OCI-LY1 (cell line): ENCODE data around the gene CNTN5.

Source experiments
- H2AFZ ChIP-seq: fragments of 200-600 bp; sonication (generic), shearing (Covaris generic); 2 replicates; pipeline ENCODE4 v1.6.0; 2014; ENCODE audit warnings: antibody characterized with exemption, mild to moderate bottlenecking, low read length
- H3F3A ChIP-seq: fragments of 200-600 bp; sonication (generic), shearing (Covaris generic); 2 replicates; pipeline ENCODE4 v1.6.0; 2014; ENCODE audit warnings: mild to moderate bottlenecking, antibody characterized with exemption, low read length, moderate library complexity; ENCODE audit not compliant: insufficient read depth
- H3K27ac ChIP-seq: fragments of 200-600 bp; sonication (generic); 2 replicates; pipeline ENCODE4 v1.5.1; 2014; ENCODE audit warnings: low read length, mixed run types, mild to moderate bottlenecking, low read depth; ENCODE audit not compliant: poor library complexity, severe bottlenecking
- H3K27me3 ChIP-seq: fragments of 200-600 bp; sonication (generic); 2 replicates; pipeline ENCODE4 v1.6.0; 2014; ENCODE audit warnings: antibody characterized with exemption, mild to moderate bottlenecking, low read length, moderate library complexity; ENCODE audit not compliant: insufficient read depth
- H3K36me3 ChIP-seq: fragments of 200-600 bp; sonication (generic); 2 replicates; pipeline ENCODE4 v1.6.1; 2014; ENCODE audit warnings: mild to moderate bottlenecking, antibody characterized with exemption, low read length, moderate library complexity, mixed read lengths; ENCODE audit not compliant: insufficient read depth
- H3K4me1 ChIP-seq: fragments of 200-600 bp; sonication (generic); 2 replicates; pipeline ENCODE4 v1.5.1; 2014; ENCODE audit warnings: mild to moderate bottlenecking, low read length, moderate library complexity; ENCODE audit not compliant: insufficient read depth, severe bottlenecking
- H3K4me2 ChIP-seq: fragments of 200-600 bp; sonication (generic), shearing (Covaris generic); 2 replicates; pipeline ENCODE4 v1.6.1; 2014; ENCODE audit warnings: low read length
- H3K4me3 ChIP-seq: fragments of 200-600 bp; sonication (generic); 2 replicates; pipeline ENCODE4 v1.5.1; 2014; ENCODE audit warnings: low read length, low read depth, mild to moderate bottlenecking, mixed read lengths; ENCODE audit not compliant: poor library complexity, severe bottlenecking
- H3K79me2 ChIP-seq: fragments of 200-600 bp; shearing (Covaris generic); 2 replicates; pipeline ENCODE4 v1.6.1; 2016; ENCODE audit warnings: mixed run types, low read length, mixed read lengths; ENCODE audit not compliant: insufficient read depth
- H3K9ac ChIP-seq: fragments of 200-600 bp; sonication (generic), shearing (Covaris generic); 2 replicates; pipeline ENCODE4 v1.6.1; 2014; ENCODE audit warnings: mild to moderate bottlenecking, low read length, mixed read lengths
- H3K9me2 ChIP-seq: fragments of 200-600 bp; sonication (generic), shearing (Covaris generic); 2 replicates; pipeline ENCODE4 v1.6.1; 2014; ENCODE audit warnings: low read depth, mild to moderate bottlenecking, low read length, mixed read lengths
- H3K9me3 ChIP-seq: fragments of 200-600 bp; shearing (Covaris generic); 2 replicates; pipeline ENCODE4 v1.6.1; 2014; ENCODE audit warnings: low read length, mixed read lengths
- H4K20me1 ChIP-seq: fragments of 200-600 bp; sonication (generic), shearing (Covaris generic); 2 replicates; pipeline ENCODE4 v1.6.0; 2016; ENCODE audit warnings: mild to moderate bottlenecking, low read length; ENCODE audit not compliant: insufficient read depth
- CTCF ChIP-seq: fragments of 200-600 bp; sonication (generic), shearing (Covaris generic); IDR thresholded peaks from 2 replicates; pipeline ENCODE4 v1.5.1; 2017; ENCODE audit warnings: mild to moderate bottlenecking, antibody characterized with exemption, low read length, moderate library complexity, mixed read lengths
- EZH2 ChIP-seq: fragments of 200-600 bp; sonication (generic), shearing (Covaris generic); IDR thresholded peaks from 2 replicates; pipeline ENCODE4 v1.8.0; 2017; ENCODE audit warnings: borderline replicate concordance, mixed run types, mild to moderate bottlenecking, antibody characterized with exemption, low read length, moderate library complexity, mixed read lengths

The CNTN5 gene

GRCh38 chr11:99327066-99327465 is 306.3 kb downstream of the CNTN5 start:
- H3K27ac ChIP-seq = no peak overlapping the region
- H3K27me3 ChIP-seq = no peaks in the 10 kb centered on the region
- no peak overlapping the region for H2AFZ ChIP-seq
- H3K9me2 ChIP-seq = no peaks in the 10 kb centered on the region
- H3K9me3 ChIP-seq = no peaks in the 10 kb centered on the region
- no peaks in the 10 kb centered on the region for H3K79me2 ChIP-seq
- H3K4me2 ChIP-seq = no peak overlapping the region
- no peaks in the 10 kb centered on the region for H3F3A ChIP-seq
- H3K36me3 ChIP-seq = no peaks in the 10 kb centered on the region
- no peak for TF ChIP-seq CTCF
- TF ChIP-seq EZH2 = no peak
- H4K20me1 ChIP-seq = no peaks in the 10 kb centered on the region
- H3K4me3 ChIP-seq = no peak overlapping the region
- H3K9ac ChIP-seq = no peak overlapping the region
- no peaks in the 10 kb centered on the region for H3K4me1 ChIP-seq

- H3K9ac ChIP-seq = no peak overlapping the region
- H2AFZ ChIP-seq = no peak overlapping the region
- H3F3A ChIP-seq = no peaks in the 10 kb centered on the region
- H3K36me3 ChIP-seq = no peaks in the 10 kb centered on the region
- no peaks in the 10 kb centered on the region for H3K9me3 ChIP-seq
- TF ChIP-seq CTCF (no peak), EZH2 (no peak)
- no peaks in the 10 kb centered on the region for H3K4me1 ChIP-seq
- no peak overlapping the region for H3K27ac ChIP-seq
- no peaks in the 10 kb centered on the region for H4K20me1 ChIP-seq
- no peaks in the 10 kb centered on the region for H3K79me2 ChIP-seq
- no peaks in the 10 kb centered on the region for H3K27me3 ChIP-seq
- H3K4me3 ChIP-seq = no peak overlapping the region
- H3K9me2 ChIP-seq = no peaks in the 10 kb centered on the region
- H3K4me2 ChIP-seq = no peak overlapping the region
Measured at GRCh38 chr11:99327527-99327926, 306.8 kb downstream of the CNTN5 start.

- H3K9me3 ChIP-seq = no peaks in the 10 kb centered on the region
- H2AFZ ChIP-seq = no peak overlapping the region
- no peaks in the 10 kb centered on the region for H4K20me1 ChIP-seq
- H3K27me3 ChIP-seq = no peaks in the 10 kb centered on the region
- H3K36me3 ChIP-seq = no peaks in the 10 kb centered on the region
- no peaks in the 10 kb centered on the region for H3K4me1 ChIP-seq
- no peaks in the 10 kb centered on the region for H3F3A ChIP-seq
- H3K79me2 ChIP-seq = no peaks in the 10 kb centered on the region
- H3K4me3 ChIP-seq = no peak overlapping the region
- no peak overlapping the region for H3K9ac ChIP-seq
- no peak for TF ChIP-seq CTCF
- no peak for TF ChIP-seq EZH2
- H3K4me2 ChIP-seq = no peak overlapping the region
- no peaks in the 10 kb centered on the region for H3K9me2 ChIP-seq
- no peak overlapping the region for H3K27ac ChIP-seq
Measured at GRCh38 chr11:99333621-99334020, 312.9 kb downstream of the CNTN5 start.
